Astrocyte of the cerebellum (primary cell): ENCODE results near the gene ARHGEF9.

Source experiments
- DNase-seq: peaks from one replicate; pipeline ENCODE4 v3.0.0-alpha.2; 2011; ENCODE audit warnings: low read depth
- H3K4me3 ChIP-seq: 2 replicates; pipeline ENCODE4 v1.5.1; 2011; ENCODE audit warnings: mild to moderate bottlenecking, low read depth, low read length, moderate library complexity
- in situ Hi-C: cut with HindIII; loops from 2 replicates; pipeline ENCODE4 v1.10.0; 2017; ENCODE audit warnings: low sequenced_read_pairs
- TF ChIP-seq, protein P1 (sequence below): IDR thresholded peaks from 2 replicates; pipeline ENCODE4 v1.5.1; 2012; ENCODE audit warnings: low read length, low read depth, moderate library complexity, mild to moderate bottlenecking; ENCODE audit errors: missing control alignments

The ARHGEF9 gene

DNA sequence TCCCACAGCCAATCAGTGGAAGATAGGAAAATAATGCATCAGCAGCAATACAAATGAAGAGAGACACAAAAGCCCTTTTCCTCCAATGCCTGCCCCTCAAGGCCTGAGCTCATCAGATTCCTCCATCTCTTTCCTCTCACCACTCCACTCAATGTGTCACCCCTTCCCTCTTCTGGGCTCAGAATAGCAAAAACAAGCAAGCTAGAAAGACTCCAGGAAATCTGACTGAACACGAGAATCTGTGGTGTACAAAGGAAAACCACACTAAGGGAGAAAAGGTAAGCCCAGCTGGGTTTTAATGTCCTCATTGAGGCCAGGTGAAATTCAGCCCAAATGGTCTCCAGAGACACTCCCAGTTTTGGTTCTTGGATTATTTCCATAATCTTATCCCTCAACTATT is 46.3 kb downstream of the ARHGEF9 start:
- no peak overlapping the region for H3K4me3 ChIP-seq
- DNase-seq, result no peak
- TF ChIP-seq, protein P1, sequence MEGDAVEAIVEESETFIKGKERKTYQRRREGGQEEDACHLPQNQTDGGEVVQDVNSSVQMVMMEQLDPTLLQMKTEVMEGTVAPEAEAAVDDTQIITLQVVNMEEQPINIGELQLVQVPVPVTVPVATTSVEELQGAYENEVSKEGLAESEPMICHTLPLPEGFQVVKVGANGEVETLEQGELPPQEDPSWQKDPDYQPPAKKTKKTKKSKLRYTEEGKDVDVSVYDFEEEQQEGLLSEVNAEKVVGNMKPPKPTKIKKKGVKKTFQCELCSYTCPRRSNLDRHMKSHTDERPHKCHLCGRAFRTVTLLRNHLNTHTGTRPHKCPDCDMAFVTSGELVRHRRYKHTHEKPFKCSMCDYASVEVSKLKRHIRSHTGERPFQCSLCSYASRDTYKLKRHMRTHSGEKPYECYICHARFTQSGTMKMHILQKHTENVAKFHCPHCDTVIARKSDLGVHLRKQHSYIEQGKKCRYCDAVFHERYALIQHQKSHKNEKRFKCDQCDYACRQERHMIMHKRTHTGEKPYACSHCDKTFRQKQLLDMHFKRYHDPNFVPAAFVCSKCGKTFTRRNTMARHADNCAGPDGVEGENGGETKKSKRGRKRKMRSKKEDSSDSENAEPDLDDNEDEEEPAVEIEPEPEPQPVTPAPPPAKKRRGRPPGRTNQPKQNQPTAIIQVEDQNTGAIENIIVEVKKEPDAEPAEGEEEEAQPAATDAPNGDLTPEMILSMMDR, result no peak
- in situ Hi-C loops, result no loop called here

DNA sequence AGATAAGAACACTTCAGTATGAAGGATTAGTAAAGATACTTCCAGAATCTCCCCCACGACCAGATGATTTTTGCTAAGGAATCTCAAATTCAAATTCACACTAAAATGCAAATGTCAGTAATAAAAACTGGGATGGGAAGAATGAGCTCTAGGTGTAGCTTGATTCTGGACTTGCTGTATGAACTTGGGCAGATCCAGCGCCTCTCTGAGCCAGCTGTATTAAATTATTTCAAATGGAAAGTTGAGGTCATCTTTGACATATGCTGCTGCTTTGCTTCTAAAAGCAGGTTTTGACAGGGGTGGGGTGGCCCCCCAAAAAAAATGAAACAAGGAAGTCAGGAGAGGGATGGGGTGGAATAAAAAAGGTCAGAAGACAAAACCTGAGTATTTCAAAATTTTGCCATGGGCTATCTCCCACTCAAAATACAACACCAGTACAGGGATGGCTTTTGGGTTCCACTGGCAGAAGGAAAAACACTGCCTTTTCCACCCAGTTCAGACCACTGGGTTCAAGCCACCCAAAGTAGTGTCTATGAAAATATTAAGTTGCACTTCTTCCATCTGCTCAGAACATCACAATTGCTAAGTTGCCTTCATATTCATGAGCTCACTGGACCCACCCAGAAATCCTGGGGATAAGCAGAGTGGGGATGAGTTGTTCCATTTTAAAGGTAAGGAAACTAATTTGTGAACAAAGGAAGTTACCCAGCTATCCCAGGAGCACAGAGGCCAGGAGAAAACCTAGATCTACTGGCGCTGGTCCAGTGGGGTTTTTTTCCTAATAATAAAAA is 47.7 kb downstream of the ARHGEF9 start:
- TF ChIP-seq, protein P1, result no peak
- in situ Hi-C loops, result no loop called here
- DNase-seq, result no peak

DNA sequence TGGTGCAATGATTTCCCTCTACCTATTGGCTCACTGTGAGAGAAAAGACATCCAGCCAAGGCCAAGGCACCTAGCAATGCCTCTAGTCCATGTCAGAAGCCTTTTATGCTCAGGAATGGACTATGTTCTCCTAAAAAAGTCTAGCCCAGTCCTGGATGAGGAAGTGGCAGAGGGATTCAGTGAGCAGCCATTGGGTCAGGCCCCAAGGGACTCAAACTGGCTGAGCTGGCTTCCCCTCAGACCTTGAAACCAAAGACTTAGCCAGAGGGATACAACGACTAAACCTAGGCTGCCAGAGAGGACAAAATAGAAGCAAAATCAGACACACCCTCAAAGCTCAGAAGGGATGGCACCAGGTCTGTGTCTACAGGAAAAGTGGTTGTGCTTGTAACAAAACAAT is 49.1 kb downstream of the ARHGEF9 start:
- TF ChIP-seq, protein P1, result no peak
- H3K4me3 ChIP-seq, result no peak overlapping the region
- no peak for DNase-seq
- in situ Hi-C loops, result no loop called here

More for the DNA sequence above, 47.7 kb downstream of the ARHGEF9 start:
- no peak overlapping the region for H3K4me3 ChIP-seq

DNA sequence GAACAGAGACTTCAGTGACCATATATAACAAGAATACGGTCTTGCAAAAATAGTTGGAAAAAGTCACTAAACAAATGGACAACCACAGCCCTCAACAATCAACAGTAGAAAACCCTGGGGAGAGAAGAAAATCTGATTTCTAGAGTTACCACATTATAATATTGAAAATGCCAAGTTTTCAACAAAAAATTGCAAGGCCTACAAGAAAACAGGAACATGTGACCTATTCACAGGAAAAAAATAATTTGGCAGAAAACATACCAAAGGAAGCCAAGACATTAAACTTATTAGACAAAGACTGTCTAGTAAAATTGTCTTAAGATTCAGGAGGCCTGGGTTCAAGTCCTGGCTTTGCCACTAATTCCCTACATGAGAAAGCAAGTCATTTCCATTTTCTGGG is 64.7 kb downstream of the ARHGEF9 start:
- H3K4me3 ChIP-seq, result no peak overlapping the region
- TF ChIP-seq, protein P1, result no peak
- in situ Hi-C loops, result no loop called here
- no peak for DNase-seq

DNA sequence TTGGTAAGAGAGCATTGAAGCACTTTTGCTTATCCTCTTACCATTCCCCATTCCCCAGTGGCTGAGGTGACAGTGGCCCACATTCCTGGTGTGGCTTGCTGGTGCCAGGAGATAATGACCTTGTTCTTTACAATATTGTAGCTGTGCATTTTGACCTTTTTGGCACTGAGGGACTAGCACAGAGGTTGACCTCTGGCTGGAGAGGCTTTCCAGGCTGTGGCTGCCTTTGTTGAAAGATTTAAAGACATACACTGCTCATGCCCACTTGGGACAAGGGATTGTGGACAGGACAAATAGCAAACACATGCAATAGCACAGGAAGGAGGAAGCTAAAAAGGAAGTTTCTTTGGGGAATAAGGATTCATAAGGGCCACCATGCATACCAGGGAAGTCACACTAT is 65.4 kb downstream of the ARHGEF9 start:
- in situ Hi-C loops, result no loop called here
- no peak overlapping the region for H3K4me3 ChIP-seq
- TF ChIP-seq, protein P1, result no peak
- no peak for DNase-seq

DNA sequence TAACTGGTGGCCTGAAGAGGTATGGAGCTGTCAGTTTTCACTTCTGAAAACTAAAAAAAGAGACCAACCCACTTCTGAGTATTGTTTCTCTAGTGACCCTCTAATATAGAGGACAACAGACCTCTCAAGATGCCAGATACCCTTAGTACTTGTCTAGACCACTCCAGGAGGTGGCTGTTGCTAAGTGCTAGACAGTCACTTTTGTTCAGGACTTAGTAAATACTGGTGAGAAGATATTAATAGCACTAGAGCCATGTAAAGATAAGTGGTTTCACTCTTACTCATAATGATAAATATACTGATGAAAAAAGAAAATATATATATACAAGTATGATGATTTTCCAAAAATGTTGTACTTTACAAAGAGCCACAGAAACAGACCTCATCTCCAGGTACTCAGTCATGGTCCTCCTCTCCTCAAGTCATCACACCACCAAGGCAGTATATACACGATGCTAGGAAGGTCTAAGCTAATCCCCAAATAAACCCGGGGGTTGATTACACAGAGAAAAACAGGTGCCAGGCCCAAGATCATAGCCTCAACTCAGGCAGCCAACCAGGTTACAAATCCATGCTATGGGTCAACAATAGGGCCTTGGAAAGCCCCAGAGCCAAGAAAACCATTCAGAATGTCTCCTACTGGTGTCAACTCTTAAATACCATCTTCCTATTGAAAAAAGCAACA is 66.9 kb downstream of the ARHGEF9 start:
- no peak overlapping the region for H3K4me3 ChIP-seq
- DNase-seq, result no peak
- in situ Hi-C loops, result no loop called here
- TF ChIP-seq, protein P1, result no peak
